IMR-90 (cell line): ENCODE results near the gene PXDC1.

Source experiments
- CEBPB ChIP-seq: IDR thresholded peaks from 2 replicates; pipeline ENCODE4 v1.6.1; 2012; ENCODE audit warnings: low read depth, low read length, improper control_type of control experiment
- CHD1 ChIP-seq: IDR thresholded peaks from 2 replicates; pipeline ENCODE4 v1.6.1; 2012; ENCODE audit warnings: low read depth, low read length, improper control_type of control experiment
- FOS ChIP-seq: fragments of 150-350 bp; IDR thresholded peaks from 2 replicates; pipeline ENCODE4 v1.6.1; 2016; ENCODE audit warnings: low read depth, low read length
- MAFK ChIP-seq: IDR thresholded peaks from 2 replicates; pipeline ENCODE4 v1.6.1; 2012; ENCODE audit warnings: low read depth, low read length, improper control_type of control experiment
- MAZ ChIP-seq: IDR thresholded peaks from 2 replicates; pipeline ENCODE4 v1.6.1; 2012; ENCODE audit warnings: low read depth, mild to moderate bottlenecking, low read length, improper control_type of control experiment, moderate library complexity, borderline replicate concordance
- MXI1 ChIP-seq: IDR thresholded peaks from 2 replicates; pipeline ENCODE4 v1.6.1; 2012; ENCODE audit warnings: low read depth, mild to moderate bottlenecking, low read length, moderate library complexity, borderline replicate concordance
- NFE2L2 ChIP-seq: fragments of 150-350 bp; IDR thresholded peaks from 2 replicates; pipeline ENCODE4 v1.6.1; 2016; ENCODE audit warnings: low read depth, mild to moderate bottlenecking, low read length
- POLR2A ChIP-seq: IDR thresholded peaks from 2 replicates; pipeline ENCODE4 v1.6.1; 2012; ENCODE audit warnings: mild to moderate bottlenecking, low read depth, low read length
- RCOR1 ChIP-seq: IDR thresholded peaks from 2 replicates; pipeline ENCODE4 v1.6.1; 2012; ENCODE audit warnings: mild to moderate bottlenecking, low read length, improper control_type of control experiment; ENCODE audit not compliant: insufficient replicate concordance
- TF ChIP-seq, protein P1 (sequence below): conservative IDR thresholded peaks from 2 replicates; pipeline ENCODE4 v1.5.1; 2012; ENCODE audit warnings: mild to moderate bottlenecking, low read depth, low read length, improper control_type of control experiment
- TF ChIP-seq, protein P2 (sequence below): fragments of 150-350 bp; IDR thresholded peaks from 2 replicates; pipeline ENCODE4 v1.6.1; 2016; ENCODE audit warnings: low read depth, mild to moderate bottlenecking, low read length, moderate library complexity, borderline replicate concordance

DNA sequence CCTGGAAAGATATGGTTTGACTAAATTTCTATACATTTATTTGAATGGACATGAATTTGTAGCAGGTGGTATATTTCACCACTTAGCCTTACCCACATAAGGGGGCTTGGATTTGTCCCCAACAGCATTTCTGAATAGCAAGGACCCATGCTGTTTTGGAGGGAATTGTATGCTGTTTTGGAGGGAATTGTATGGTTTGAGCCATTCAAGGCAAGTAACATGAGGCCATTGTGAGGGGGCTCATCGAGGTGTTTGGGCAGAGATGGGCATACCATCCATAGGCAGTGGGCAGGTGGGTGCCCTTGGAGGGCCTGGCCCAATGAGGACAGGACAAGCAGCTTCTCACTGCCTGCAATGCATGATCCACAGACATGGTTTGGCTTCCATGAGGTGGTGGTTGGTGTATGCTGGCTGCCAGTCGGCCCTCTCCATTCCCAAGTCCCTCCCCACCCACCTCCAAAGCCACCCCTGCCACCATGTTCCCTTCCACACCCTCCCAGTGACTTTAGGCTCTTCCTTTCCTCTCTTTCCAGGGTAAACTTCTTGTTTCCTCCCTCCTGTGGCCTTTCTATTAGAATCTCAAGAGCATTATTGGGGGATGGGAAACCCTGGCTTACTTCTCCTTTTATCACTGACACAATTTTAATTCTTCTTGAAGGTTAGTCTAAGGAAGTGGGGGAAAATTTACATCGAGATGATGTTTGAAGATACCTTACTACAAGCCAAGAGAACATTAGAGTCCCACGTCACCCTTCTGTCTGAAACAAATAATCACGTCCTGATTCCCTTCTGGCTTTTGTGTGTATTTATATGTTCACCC is 13.2 kb upstream of the PXDC1 start:
- TF ChIP-seq, protein P1, sequence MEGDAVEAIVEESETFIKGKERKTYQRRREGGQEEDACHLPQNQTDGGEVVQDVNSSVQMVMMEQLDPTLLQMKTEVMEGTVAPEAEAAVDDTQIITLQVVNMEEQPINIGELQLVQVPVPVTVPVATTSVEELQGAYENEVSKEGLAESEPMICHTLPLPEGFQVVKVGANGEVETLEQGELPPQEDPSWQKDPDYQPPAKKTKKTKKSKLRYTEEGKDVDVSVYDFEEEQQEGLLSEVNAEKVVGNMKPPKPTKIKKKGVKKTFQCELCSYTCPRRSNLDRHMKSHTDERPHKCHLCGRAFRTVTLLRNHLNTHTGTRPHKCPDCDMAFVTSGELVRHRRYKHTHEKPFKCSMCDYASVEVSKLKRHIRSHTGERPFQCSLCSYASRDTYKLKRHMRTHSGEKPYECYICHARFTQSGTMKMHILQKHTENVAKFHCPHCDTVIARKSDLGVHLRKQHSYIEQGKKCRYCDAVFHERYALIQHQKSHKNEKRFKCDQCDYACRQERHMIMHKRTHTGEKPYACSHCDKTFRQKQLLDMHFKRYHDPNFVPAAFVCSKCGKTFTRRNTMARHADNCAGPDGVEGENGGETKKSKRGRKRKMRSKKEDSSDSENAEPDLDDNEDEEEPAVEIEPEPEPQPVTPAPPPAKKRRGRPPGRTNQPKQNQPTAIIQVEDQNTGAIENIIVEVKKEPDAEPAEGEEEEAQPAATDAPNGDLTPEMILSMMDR, result no peak
- TF ChIP-seq MXI1 (no peak), FOS (no peak), CEBPB (no peak), RCOR1 (no peak), POLR2A (no peak), MAZ (no peak), MAFK (no peak), NFE2L2 (no peak), CHD1 (no peak)
- TF ChIP-seq, protein P2, sequence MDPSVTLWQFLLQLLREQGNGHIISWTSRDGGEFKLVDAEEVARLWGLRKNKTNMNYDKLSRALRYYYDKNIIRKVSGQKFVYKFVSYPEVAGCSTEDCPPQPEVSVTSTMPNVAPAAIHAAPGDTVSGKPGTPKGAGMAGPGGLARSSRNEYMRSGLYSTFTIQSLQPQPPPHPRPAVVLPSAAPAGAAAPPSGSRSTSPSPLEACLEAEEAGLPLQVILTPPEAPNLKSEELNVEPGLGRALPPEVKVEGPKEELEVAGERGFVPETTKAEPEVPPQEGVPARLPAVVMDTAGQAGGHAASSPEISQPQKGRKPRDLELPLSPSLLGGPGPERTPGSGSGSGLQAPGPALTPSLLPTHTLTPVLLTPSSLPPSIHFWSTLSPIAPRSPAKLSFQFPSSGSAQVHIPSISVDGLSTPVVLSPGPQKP, result no peak
